GM12878 (cell line): Measurements from ENCODE around the gene RAN. TPM values are rescaled to one million over a fixed set of nuclear protein-coding genes. Genes with fewer than 3 reads are reported as not detected.

Experiments used
- BCL11A ChIP-seq: IDR thresholded peaks from 2 replicates; pipeline ENCODE4 v1.6.1; 2011; ENCODE audit warnings: low read depth, low read length
- BCL3 ChIP-seq: IDR thresholded peaks from 2 replicates; pipeline ENCODE4 v1.6.1; 2011; ENCODE audit warnings: borderline replicate concordance, low read depth, mild to moderate bottlenecking, moderate library complexity, low read length; ENCODE audit not compliant: insufficient read depth, poor library complexity, severe bottlenecking
- BHLHE40 ChIP-seq, 2 experiments: fragments of 450-650 bp in 1 of 2; IDR thresholded peaks; 2 replicates each; pipeline ENCODE4 v1.6.1; 2011 to 2017; ENCODE audit warnings: low read depth in 2 of 2, borderline replicate concordance in 1 of 2, improper control_type of control experiment in 1 of 2, low read length in 1 of 2, mild to moderate bottlenecking in 1 of 2
- CEBPB ChIP-seq, 2 experiments: fragments of 150-350 bp in 1 of 2; IDR thresholded peaks; 2 replicates each; pipeline ENCODE4 v1.6.1; 2012 to 2014; ENCODE audit warnings: low read depth in 2 of 2, low read length in 2 of 2, borderline replicate concordance in 1 of 2, inconsistent platforms in 1 of 2
- CHD4 ChIP-seq: fragments of 200-600 bp; sonication (generic); IDR thresholded peaks from 2 replicates; pipeline ENCODE4 v1.6.1; 2016; ENCODE audit warnings: mild to moderate bottlenecking
- ETV6 ChIP-seq, 2 experiments: fragments of 450-650 bp in 1 of 2; IDR thresholded peaks in 1 of 2; conservative IDR thresholded peaks in 1 of 2; 2 replicates each; pipeline ENCODE4 v1.6.1; 2014; ENCODE audit warnings: antibody characterized with exemption in 1 of 2, borderline replicate concordance in 1 of 2, low read depth in 1 of 2, mild to moderate bottlenecking in 1 of 2, moderate library complexity in 1 of 2
- FOS ChIP-seq: IDR thresholded peaks from 3 replicates; pipeline ENCODE4 v1.6.1; 2011; ENCODE audit warnings: borderline replicate concordance; ENCODE audit not compliant: insufficient read length; ENCODE audit errors: extremely low read depth
- HDGF ChIP-seq: fragments of 450-650 bp; IDR thresholded peaks from 2 replicates; pipeline ENCODE4 v1.6.1; 2016; ENCODE audit warnings: antibody characterized with exemption
- IKZF2 ChIP-seq, 2 experiments: fragments of 450-650 bp; IDR thresholded peaks; 2 replicates each; pipeline ENCODE4 v1.6.1; 2017; ENCODE audit warnings: mild to moderate bottlenecking in 2 of 2, moderate library complexity in 2 of 2
- IRF4 ChIP-seq: IDR thresholded peaks from 2 replicates; pipeline ENCODE4 v1.6.1; 2011; ENCODE audit warnings: low read depth, low read length
- MEF2B ChIP-seq: fragments of 450-650 bp; IDR thresholded peaks from 2 replicates; pipeline ENCODE4 v1.6.1; 2018; ENCODE audit warnings: mild to moderate bottlenecking, moderate library complexity; ENCODE audit not compliant: partially characterized antibody, poor library complexity, severe bottlenecking
- MTA2 ChIP-seq: fragments of 450-650 bp; IDR thresholded peaks from 2 replicates; pipeline ENCODE4 v1.6.1; 2016; ENCODE audit warnings: low read depth, mild to moderate bottlenecking, moderate library complexity
- NFYB ChIP-seq: IDR thresholded peaks from 2 replicates; pipeline ENCODE4 v1.6.1; 2011; ENCODE audit warnings: low read depth, mild to moderate bottlenecking, low read length, improper control_type of control experiment, moderate library complexity; ENCODE audit not compliant: insufficient read depth
- NR2F1 ChIP-seq: fragments of 450-650 bp; conservative IDR thresholded peaks from 2 replicates; pipeline ENCODE4 v1.6.1; 2017; ENCODE audit warnings: mild to moderate bottlenecking
- PAX5 ChIP-seq: IDR thresholded peaks from 2 replicates; pipeline ENCODE4 v1.6.1; 2011; ENCODE audit warnings: low read depth, low read length, borderline replicate concordance
- POLR2A ChIP-seq: IDR thresholded peaks from 2 replicates; pipeline ENCODE4 v1.6.1; 2011; ENCODE audit warnings: low read depth, mild to moderate bottlenecking, low read length
- RBBP5 ChIP-seq: fragments of 200-600 bp; sonication (generic); conservative IDR thresholded peaks from 2 replicates; pipeline ENCODE4 v1.6.1; 2016
- RELB ChIP-seq: fragments of 450-650 bp; IDR thresholded peaks from 2 replicates; pipeline ENCODE4 v1.6.1; 2017; ENCODE audit warnings: low read depth, mild to moderate bottlenecking, moderate library complexity
- TARDBP ChIP-seq: IDR thresholded peaks from 2 replicates; pipeline ENCODE4 v1.6.1; 2016; ENCODE audit warnings: borderline replicate concordance
- ZBTB33 ChIP-seq: fragments of 450-650 bp; IDR thresholded peaks from 2 replicates; pipeline ENCODE4 v1.6.1; 2017; ENCODE audit warnings: mild to moderate bottlenecking
- polyA plus RNA-seq, 11 experiments: library from polyadenylated mRNA; depleted of rRNA in 4 of 11; unstranded in 6 of 11; stranded (reverse) in 5 of 11; fragments of >200 nt; fragmentation: Nextera tagmentation in 4 of 11; fragmentation: Illumina TruSeq in 1 of 11; extraction: Ambion mirVana in 4 of 11; extraction: Trizol in 1 of 11; gene quantifications; 1 replicate in 1 of 11; 2 replicates in 10 of 11; pipeline versions ENCODE4 v1.2.1 to v1.2.3, GENCODE V29; 2011 to 2016; ENCODE audit warnings: inconsistent platforms in 2 of 11, missing spikeins in 2 of 11, low read depth in 1 of 11
- total RNA-seq, 4 experiments: library from RNA; depleted of rRNA in 3 of 4; stranded (reverse); fragments of >200 nt in 3 of 4; fragmentation: Illumina TruSeq in 1 of 4; extraction: Trizol in 1 of 4; gene quantifications; 2 replicates each; pipeline versions ENCODE4 v1.2.1 to v1.2.3, GENCODE V29; 2013 to 2021

RAN gene
- total and polyA plus RNA-seq, 10 of the 15 experiments (the other 5 are each of a cell fraction or from before 2014, with no cell fraction given), result 1,598 to 3,769 (median 2,845) TPM

GRCh38 chr12:130879781-130880389 lies 8.0 kb downstream of the RAN start (continued):
- TF ChIP-seq ETV6 (conservative IDR thresholded peaks at IDR 0.05 in 1 of 2, IDR thresholded peaks at IDR 0.05 in 1 of 2; ENCODE audit: borderline replicate concordance in 1 of 2, low read depth in 1 of 2), result no peak; a peak in 1 of 4 replicates
- TF ChIP-seq IRF4, result no peak
- peak; percentile 50; the same call in 1 of the 2 replicates for TF ChIP-seq MTA2
- TF ChIP-seq CHD4, result no peak
- TF ChIP-seq NR2F1, result peak; percentile 79
- no peak for TF ChIP-seq NFYB
- peak in 1 of 2 experiments; percentile 6; a peak in 2 of 4 replicates for TF ChIP-seq IKZF2 (IDR thresholded peaks at IDR 0.05)
- TF ChIP-seq PAX5, result 0 out of 2 replicates have a peak, but pooled peaks have one; percentile 20
- peak; percentile 62 for TF ChIP-seq BCL11A
- no peak for TF ChIP-seq RBBP5
- TF ChIP-seq FOS, result no peak
- TF ChIP-seq MEF2B, result no peak
- no peak for TF ChIP-seq BCL3
- TF ChIP-seq CEBPB (IDR thresholded peaks at IDR 0.05; ENCODE audit: borderline replicate concordance in 1 of 2, low read depth in 2 of 2, low read length in 2 of 2), result no peak
- peak; percentile 18 to 68; a peak in 2 of 4 replicates for TF ChIP-seq BHLHE40 (IDR thresholded peaks at IDR 0.05; ENCODE audit: borderline replicate concordance in 1 of 2, low read depth in 2 of 2, low read length in 1 of 2)
- no peak for TF ChIP-seq TARDBP
- TF ChIP-seq POLR2A, result peak; percentile 10
- no peak for TF ChIP-seq HDGF
- no peak for TF ChIP-seq RELB
- no peak for TF ChIP-seq ZBTB33
- TF ChIP-seq, all 136 proteins: peak for 12
